Duodenal mucosa (tissue), 2 donors: ENCODE data around the gene SPATS2L.

Experiments used
- H3K27ac ChIP-seq: one replicate; pipeline ENCODE4 v1.7.0; 2013; ENCODE audit warnings: low read depth, low read length
- H3K27me3 ChIP-seq, 2 donors: one replicate each; pipeline ENCODE4 v1.7.0; 2013; ENCODE audit warnings: low read length in 2 of 2, control low read depth in 1 of 2; ENCODE audit not compliant: insufficient read depth in 2 of 2, control insufficient read depth in 1 of 2
- H3K36me3 ChIP-seq, 2 donors: one replicate each; pipeline ENCODE4 v1.7.0; 2013; ENCODE audit warnings: low read length in 2 of 2, control low read depth in 1 of 2; ENCODE audit not compliant: insufficient read depth in 2 of 2, control insufficient read depth in 1 of 2
- H3K4me1 ChIP-seq, 2 donors: one replicate each; pipeline ENCODE4 v1.7.0; 2013; ENCODE audit warnings: low read length in 2 of 2, control low read depth in 1 of 2; ENCODE audit not compliant: insufficient read depth in 2 of 2, control insufficient read depth in 1 of 2
- H3K4me3 ChIP-seq, 2 donors: one replicate each; pipeline ENCODE4 v1.7.0; 2013; ENCODE audit warnings: low read length in 2 of 2, low read depth in 1 of 2
- H3K9ac ChIP-seq, 2 donors: one replicate each; pipeline ENCODE4 v1.7.0; 2013; ENCODE audit warnings: low read length in 2 of 2, low read depth in 1 of 2
- H3K9me3 ChIP-seq, 2 donors: one replicate each; pipeline ENCODE4 v1.7.0; 2013; ENCODE audit warnings: low read length in 2 of 2, control low read depth in 1 of 2; ENCODE audit not compliant: control insufficient read depth in 1 of 2

Gene SPATS2L

DNA sequence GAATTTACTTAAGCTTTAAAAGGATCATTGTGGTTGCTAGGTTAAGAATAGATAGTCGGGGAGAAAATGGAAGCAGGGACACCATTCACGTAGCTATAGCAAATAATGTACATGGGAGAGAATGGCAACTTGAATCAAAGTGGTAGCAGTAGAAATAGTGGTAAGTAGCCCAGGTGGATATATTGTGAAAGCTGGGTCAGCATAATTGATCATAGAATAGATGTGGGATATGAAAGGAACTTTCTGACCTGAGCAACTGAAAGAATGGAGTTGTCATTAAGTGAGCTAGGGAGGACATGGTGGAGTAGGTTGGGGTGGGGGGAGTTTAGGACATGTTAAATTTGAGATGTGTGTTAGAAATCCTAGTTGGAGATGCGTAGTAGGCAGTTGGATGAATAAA lies 221.7 kb downstream of the SPATS2L start:
- Histone ChIP-seq H3K4me1 (peaks cover 13 to 27% of the 10 kb centered on the region in 2 donors), H3K4me3 (no peak overlapping the region), H3K27ac (no peak overlapping the region), H3K9ac (no peak overlapping the region), H3K27me3 (no peaks in the 10 kb centered on the region), H3K36me3 (no peaks in the 10 kb centered on the region), H3K9me3 (no peaks in the 10 kb centered on the region)
